Activated CD8-positive, alpha-beta memory T cell treated with anti-CD3 and anti-CD28 coated beads, Interleukin-2, amount 50 U/mL, for 4 hours (primary cell): Measurements from ENCODE around the gene ZNF576.
A peak's percentile ranks its signal among the peaks of the same experiment; 100 is the strongest.
"Not testable (repeated sequence)": the region's sequence is repeated elsewhere in the genome, so short reads cannot be mapped to it uniquely, and the experiment has no call there.

Source experiments
- DNase-seq: peaks from one replicate; pipeline ENCODE4 v3.0.0-alpha.2; 2020

ZNF576 gene

GRCh38 chr19:43600326-43600725 is 3.9 kb downstream of the ZNF576 start:
- DNase-seq, result not testable (repeated sequence)

- DNase-seq, result no peak
These were observed 9.6 kb downstream of the ZNF576 start for GRCh38 chr19:43605875-43606568.

GRCh38 chr19:43606569-43607229 is 10.3 kb downstream of the ZNF576 start:
- DNase-seq, result no peak

GRCh38 chr19:43607238-43608205 is 11.1 kb downstream of the ZNF576 start:
- no peak for DNase-seq

- no peak for DNase-seq
These were observed 13.5 kb downstream of the ZNF576 start for GRCh38 chr19:43609872-43610271.

- DNase-seq, result no peak
These were observed 14.1 kb downstream of the ZNF576 start for GRCh38 chr19:43610493-43610892.

GRCh38 chr19:43611788-43612187 is 15.4 kb downstream of the ZNF576 start, which contains the start of gene SRRM5:
Gene SRRM5 (plus strand): TSS chr19:43612088. CDS start chr19:43612122, 34 bp downstream.
- no peak for DNase-seq

DNA sequence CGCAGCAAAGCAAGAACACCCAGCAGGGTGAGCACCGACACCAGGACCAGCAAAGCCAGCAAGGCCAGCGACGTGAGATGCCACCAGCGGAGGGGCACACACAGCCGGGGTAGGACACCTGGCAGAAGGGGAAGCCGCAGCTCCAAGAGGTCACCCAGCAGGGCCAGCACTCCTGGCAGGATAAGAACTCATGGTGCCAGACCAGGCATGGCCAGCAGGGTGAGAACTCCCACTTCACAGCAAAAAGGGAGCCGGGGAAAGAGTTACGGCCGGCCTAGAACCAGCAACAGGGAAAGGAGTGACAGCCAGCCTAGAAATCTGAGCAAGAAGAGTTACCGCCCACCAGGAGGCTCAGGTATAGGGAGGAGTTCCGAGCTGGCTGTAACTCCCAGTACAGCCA is 16.0 kb downstream of the ZNF576 start:
- no peak for DNase-seq

- DNase-seq, result no peak
These were observed 19.9 kb downstream of the ZNF576 start for GRCh38 chr19:43616306-43616705.

DNA sequence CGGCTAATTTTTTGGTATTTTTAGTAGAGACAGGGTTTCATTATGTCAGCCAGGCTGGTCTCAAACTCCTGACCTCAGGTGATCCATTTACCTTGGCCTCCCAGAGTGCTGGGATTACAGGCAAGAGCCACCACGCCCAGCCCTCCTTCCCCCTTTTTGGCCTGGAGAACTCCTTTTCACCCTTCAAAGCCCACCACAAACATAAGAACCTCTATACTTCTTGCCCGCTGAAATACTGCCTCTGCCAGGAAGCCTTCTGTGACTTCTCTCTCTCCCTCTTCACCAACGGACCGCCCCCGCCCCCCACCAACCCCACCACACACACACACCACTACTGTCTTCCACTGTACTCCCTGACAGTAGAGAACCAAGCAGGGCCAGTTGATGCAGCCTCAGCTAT is 20.6 kb downstream of the ZNF576 start:
- DNase-seq, result no peak

DNA sequence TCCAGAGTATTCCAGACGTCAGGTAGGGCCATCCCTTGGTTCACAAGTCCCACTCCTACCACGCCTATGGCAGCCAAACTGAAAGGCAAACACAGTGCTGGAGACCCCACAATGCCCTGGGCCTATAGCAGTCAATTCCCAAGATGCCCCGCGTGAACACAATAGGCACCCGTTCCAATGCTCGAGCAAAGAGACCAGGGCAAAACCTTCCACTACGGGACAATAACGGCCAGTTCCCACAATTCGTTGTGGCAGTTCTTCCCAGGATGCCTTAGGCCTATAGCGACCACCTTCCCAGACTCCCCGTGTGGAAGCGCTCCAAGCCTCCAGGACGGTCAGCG is 22.5 kb downstream of the ZNF576 start:
- DNase-seq, result peak; percentile 35

GRCh38 chr19:43619262-43620060 is 23.1 kb downstream of the ZNF576 start, which contains the start of gene ZNF428:
Gene ZNF428 (minus strand): TSS chr19:43619629. CDS start chr19:43614304, 5,325 bp downstream.
- DNase-seq, result peak; percentile 84

GRCh38 chr19:43620061-43621001 is 23.9 kb downstream of the ZNF576 start:
- peak; percentile 84 for DNase-seq

DNA sequence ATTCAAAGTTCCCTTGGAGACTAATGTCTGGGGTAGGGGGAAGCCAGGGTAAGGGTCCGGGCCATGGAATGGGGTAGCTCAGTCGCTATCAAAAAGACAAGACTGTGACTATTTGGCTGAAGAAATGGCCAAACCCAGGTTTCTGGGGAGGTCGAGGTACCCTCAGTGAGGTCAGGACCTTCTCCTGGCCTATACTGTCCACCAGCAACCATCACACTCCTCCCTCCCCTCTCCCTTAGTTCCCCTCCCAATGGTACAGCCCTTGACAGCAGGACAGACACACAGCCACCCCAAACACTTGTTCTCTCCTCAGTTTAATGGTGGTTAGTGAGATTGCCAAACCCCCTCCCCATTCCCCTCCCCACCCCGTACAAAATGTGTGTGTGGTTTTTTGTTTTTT is 25.7 kb downstream of the ZNF576 start:
- no peak for DNase-seq

DNA sequence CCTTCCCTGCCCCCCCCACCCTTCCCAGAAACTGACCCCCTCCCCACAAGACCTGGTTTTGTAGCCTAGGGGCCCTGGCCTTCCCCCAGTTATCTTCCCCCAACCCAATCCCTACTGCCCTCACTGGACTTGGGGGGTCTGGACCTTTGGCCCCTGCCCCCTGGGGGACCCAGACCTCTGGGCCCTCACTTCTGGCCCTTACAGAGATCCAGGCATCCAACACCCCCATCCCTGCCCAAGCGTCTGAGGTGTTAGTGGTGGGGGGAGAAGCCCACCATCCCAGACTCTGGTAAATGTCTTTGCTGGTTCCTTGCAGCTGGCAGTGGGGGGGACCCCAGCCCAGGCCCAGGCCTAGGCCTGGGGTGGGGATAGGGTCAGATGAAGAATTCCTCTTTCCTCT is 26.6 kb downstream of the ZNF576 start:
- DNase-seq, result no peak

DNA sequence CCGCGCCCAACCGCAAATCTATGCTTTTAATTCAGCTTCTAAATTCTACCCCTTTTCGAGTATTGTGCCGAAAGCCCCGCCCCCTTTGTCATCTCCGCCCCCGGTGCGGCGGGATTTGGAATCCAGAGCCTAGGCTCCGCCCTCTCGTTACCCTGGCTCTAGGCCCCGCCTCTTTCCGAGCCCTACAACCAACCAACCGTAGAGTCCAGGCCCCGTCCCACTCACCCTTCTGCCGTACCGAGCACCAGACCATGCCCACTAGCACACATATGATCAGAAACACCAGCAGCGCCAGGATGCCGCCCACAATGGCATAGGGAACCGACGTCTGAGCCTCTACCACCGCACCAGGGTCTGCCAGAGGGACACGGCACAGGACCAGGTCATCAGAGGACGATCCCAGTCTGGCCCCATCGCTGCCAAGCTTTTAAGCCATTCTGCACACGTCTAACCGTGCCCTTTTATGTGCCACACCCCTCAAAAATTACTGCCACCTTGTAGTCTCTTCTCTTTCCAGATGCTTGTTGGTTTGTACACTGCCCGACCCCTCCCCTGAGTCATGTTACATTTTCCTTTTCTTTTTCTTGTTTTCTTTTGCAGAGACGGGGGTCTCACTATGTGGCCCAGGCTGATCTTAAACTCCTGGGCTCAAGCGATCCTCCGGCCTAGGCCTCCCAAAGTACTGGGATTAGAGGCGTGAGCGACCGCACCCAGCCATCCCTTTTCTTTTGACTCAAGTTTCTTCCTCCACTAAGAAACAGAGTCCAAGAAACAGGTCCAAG is 27.7 kb downstream of the ZNF576 start:
- DNase-seq, result no peak

DNA sequence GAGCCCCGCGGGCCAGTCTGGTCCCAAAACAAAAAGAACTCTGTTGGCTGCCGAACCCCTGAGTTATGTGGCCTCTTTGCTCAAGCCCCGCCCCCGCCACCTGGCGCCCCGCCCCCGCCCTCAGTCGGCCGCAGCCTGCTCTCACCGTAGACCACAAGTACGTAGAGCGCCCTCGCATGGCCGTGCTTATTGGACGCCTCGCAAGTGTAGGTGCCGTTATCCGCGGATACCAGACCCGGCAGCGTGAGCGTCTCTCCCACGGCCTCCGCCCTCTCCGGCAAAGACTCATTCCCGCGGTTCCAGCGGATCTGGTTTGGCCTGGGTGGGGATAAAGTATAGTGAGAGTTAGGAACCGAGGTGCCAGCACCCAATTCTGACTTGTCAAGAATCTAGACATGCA is 28.5 kb downstream of the ZNF576 start:
- DNase-seq, result peak; percentile 86

- no peak for DNase-seq
These were observed 29.7 kb downstream of the ZNF576 start for GRCh38 chr19:43625918-43626579.

GRCh38 chr19:43626838-43627237 is 30.4 kb downstream of the ZNF576 start:
- DNase-seq, result no peak
